SK-N-SH (cell line): ENCODE results near the gene CCDC91.

Experiments used
- EP300 ChIP-seq, 2 experiments: IDR thresholded peaks; 2 replicates each; pipeline versions ENCODE4 v1.4.0 to v1.6.1; 2012; ENCODE audit warnings: borderline replicate concordance in 1 of 2, low read depth in 1 of 2, low read length in 1 of 2
- EZH2phosphoT487 ChIP-seq: fragments of 200-600 bp; sonication (generic); IDR thresholded peaks from 2 replicates; pipeline ENCODE4 v1.6.1; 2017; ENCODE audit warnings: low read depth, mixed run types, mild to moderate bottlenecking, antibody characterized with exemption, moderate library complexity, borderline replicate concordance
- FOXM1 ChIP-seq: IDR thresholded peaks from 2 replicates; pipeline ENCODE4 v1.4.0; 2012; ENCODE audit warnings: low read depth, mild to moderate bottlenecking
- MXI1 ChIP-seq: IDR thresholded peaks from 2 replicates; pipeline ENCODE4 v1.6.1; 2012; ENCODE audit warnings: mild to moderate bottlenecking, low read depth, low read length, improper control_type of control experiment
- NRF1 ChIP-seq: IDR thresholded peaks from 2 replicates; pipeline ENCODE4 v1.6.1; 2012; ENCODE audit warnings: low read depth, mild to moderate bottlenecking, low read length
- POLR2AphosphoS5 ChIP-seq: IDR thresholded peaks from 2 replicates; pipeline ENCODE4 v1.6.1; 2012; ENCODE audit warnings: low read depth, low read length
- REST ChIP-seq: IDR thresholded peaks from 2 replicates; pipeline ENCODE4 v1.6.1; 2012; ENCODE audit warnings: mild to moderate bottlenecking, low read depth, low read length, moderate library complexity
- TF ChIP-seq, protein P1 (sequence below): fragments of 200-600 bp; sonication (generic); IDR thresholded peaks from 2 replicates; pipeline ENCODE4 v1.6.1; 2017; ENCODE audit warnings: antibody characterized with exemption, mild to moderate bottlenecking, moderate library complexity

DNA sequence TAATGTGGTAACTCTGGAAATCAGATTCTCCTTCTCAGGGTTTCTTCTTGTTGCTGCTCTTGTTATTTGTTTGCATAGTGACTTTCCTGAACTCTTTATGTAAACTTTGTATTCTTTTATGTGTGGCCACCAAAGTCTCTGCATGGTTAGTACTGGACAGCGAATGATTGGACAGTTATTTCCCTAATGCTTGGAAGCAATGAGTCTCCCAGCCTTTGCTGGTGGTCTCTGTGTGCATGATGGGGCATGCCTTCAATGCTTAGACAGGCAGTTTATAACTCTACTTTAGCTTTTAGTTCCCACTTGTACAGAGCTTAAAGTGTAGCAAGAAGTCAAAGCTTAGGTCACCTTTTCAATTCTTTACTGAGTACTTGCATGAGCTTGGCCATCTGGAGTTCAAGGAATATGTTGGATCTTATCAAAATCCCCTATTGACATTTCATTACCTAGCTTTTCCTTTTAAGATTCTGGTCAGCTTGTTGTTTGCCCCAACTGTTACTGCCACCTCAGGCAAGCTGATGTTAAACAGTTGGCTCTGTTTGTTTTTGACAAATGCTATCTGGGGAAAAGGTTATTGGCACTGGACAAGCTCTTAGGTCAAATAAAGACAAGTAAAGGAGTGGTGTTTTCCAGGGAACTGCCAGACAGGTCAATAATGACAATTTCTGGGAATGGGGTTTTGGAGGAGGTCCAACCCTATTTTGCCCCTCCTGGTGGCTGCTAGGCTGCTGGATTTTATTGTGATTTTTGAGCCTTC lies 12.3 kb downstream of the CCDC91 start:
- TF ChIP-seq NRF1 (no peak), REST (no peak), MXI1 (no peak), POLR2AphosphoS5 (no peak), EZH2phosphoT487 (no peak), FOXM1 (no peak), EP300 (IDR thresholded peaks at IDR 0.05; ENCODE audit: borderline replicate concordance in 1 of 2, low read depth in 1 of 2, low read length in 1 of 2) (no peak)
- TF ChIP-seq, protein P1, sequence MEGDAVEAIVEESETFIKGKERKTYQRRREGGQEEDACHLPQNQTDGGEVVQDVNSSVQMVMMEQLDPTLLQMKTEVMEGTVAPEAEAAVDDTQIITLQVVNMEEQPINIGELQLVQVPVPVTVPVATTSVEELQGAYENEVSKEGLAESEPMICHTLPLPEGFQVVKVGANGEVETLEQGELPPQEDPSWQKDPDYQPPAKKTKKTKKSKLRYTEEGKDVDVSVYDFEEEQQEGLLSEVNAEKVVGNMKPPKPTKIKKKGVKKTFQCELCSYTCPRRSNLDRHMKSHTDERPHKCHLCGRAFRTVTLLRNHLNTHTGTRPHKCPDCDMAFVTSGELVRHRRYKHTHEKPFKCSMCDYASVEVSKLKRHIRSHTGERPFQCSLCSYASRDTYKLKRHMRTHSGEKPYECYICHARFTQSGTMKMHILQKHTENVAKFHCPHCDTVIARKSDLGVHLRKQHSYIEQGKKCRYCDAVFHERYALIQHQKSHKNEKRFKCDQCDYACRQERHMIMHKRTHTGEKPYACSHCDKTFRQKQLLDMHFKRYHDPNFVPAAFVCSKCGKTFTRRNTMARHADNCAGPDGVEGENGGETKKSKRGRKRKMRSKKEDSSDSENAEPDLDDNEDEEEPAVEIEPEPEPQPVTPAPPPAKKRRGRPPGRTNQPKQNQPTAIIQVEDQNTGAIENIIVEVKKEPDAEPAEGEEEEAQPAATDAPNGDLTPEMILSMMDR: no peak
